Loucy (cell line): ENCODE data around the gene NUMB.
"Not testable (repeated sequence)": the region's sequence is repeated elsewhere in the genome, so short reads cannot be mapped to it uniquely, and the experiment has no call there.

Experiments
- H2AFZ ChIP-seq: fragments of 200-600 bp; sonication (generic); 2 replicates; pipeline ENCODE4 v1.6.0; 2016; ENCODE audit warnings: antibody characterized with exemption, mild to moderate bottlenecking, low read length, moderate library complexity
- H3F3A ChIP-seq: fragments of 200-600 bp; 2 replicates; pipeline ENCODE4 v1.6.0; 2016; ENCODE audit warnings: antibody characterized with exemption, low read depth, mild to moderate bottlenecking
- H3K27me3 ChIP-seq: fragments of 200-600 bp; sonication (generic); 2 replicates; pipeline ENCODE4 v1.6.1; 2014; ENCODE audit warnings: low read length, mild to moderate bottlenecking; ENCODE audit not compliant: insufficient read depth, poor library complexity, severe bottlenecking
- H3K36me3 ChIP-seq: fragments of 200-600 bp; sonication (generic); 2 replicates; pipeline ENCODE4 v1.6.1; 2016; ENCODE audit warnings: low read length; ENCODE audit not compliant: insufficient read depth
- H3K4me1 ChIP-seq: fragments of 200-600 bp; sonication (generic); 2 replicates; pipeline ENCODE4 v1.5.1; 2014; ENCODE audit warnings: low read length, mild to moderate bottlenecking; ENCODE audit not compliant: insufficient read depth, poor library complexity, severe bottlenecking
- H3K4me2 ChIP-seq: fragments of 200-600 bp; sonication (generic); 2 replicates; pipeline ENCODE4 v1.6.0; 2014; ENCODE audit warnings: antibody characterized with exemption, low read length, low read depth, mild to moderate bottlenecking; ENCODE audit not compliant: poor library complexity, severe bottlenecking
- H3K4me3 ChIP-seq: fragments of 200-600 bp; sonication (generic); 2 replicates; pipeline ENCODE4 v1.5.1; 2014; ENCODE audit warnings: low read length, mild to moderate bottlenecking, mixed read lengths; ENCODE audit not compliant: poor library complexity, severe bottlenecking
- H3K79me2 ChIP-seq: fragments of 200-600 bp; sonication (generic); 2 replicates; pipeline ENCODE4 v1.6.1; 2014; ENCODE audit warnings: low read length; ENCODE audit not compliant: insufficient read depth
- H3K9ac ChIP-seq: fragments of 200-600 bp; sonication (generic); 2 replicates; pipeline ENCODE4 v1.6.0; 2014; ENCODE audit warnings: mild to moderate bottlenecking, low read depth, low read length, moderate library complexity; ENCODE audit not compliant: poor library complexity, severe bottlenecking
- H3K9me2 ChIP-seq: fragments of 200-600 bp; sonication (generic); replicated peaks from 2 replicates; pipeline ENCODE4 v1.6.1; 2016; ENCODE audit warnings: low read depth, low read length, mixed read lengths
- H3K9me3 ChIP-seq: fragments of 200-600 bp; sonication (generic); 2 replicates; pipeline ENCODE4 v1.6.1; 2014; ENCODE audit warnings: mild to moderate bottlenecking, antibody characterized with exemption, low read length, low read depth; ENCODE audit not compliant: insufficient read depth
- H4K20me1 ChIP-seq: fragments of 200-600 bp; sonication (generic); 2 replicates; pipeline ENCODE4 v1.6.0; 2014; ENCODE audit warnings: antibody characterized with exemption, low read length, mild to moderate bottlenecking; ENCODE audit not compliant: insufficient read depth, poor library complexity, severe bottlenecking
- CTCF ChIP-seq: fragments of 200-600 bp; sonication (generic); conservative IDR thresholded peaks from 2 replicates; pipeline ENCODE4 v1.5.1; 2014; ENCODE audit warnings: mild to moderate bottlenecking, antibody characterized with exemption, low read length
- EZH2phosphoT487 ChIP-seq: fragments of 200-600 bp; IDR thresholded peaks from 2 replicates; pipeline ENCODE4 v1.6.1; 2018; ENCODE audit warnings: antibody characterized with exemption, mild to moderate bottlenecking, moderate library complexity, borderline replicate concordance

The NUMB gene

GRCh38 chr14:73312687-73313086, 145.7 kb downstream of the NUMB start:
- Histone ChIP-seq H3K4me2 (no peak overlapping the region), H3K9me3 (no peaks in the 10 kb centered on the region), H3K9ac (no peak overlapping the region), H3F3A (no peaks in the 10 kb centered on the region), H3K27me3 (no peaks in the 10 kb centered on the region), H2AFZ (no peak overlapping the region), H3K9me2 (no peaks in the 10 kb centered on the region), H4K20me1 (peaks cover 9% of the 10 kb centered on the region), H3K4me1 (peaks cover 6% of the 10 kb centered on the region), H3K36me3 (peaks cover 4% of the 10 kb centered on the region; the same call in 1 of the 2 replicates), H3K4me3 (no peak overlapping the region), H3K79me2 (no peaks in the 10 kb centered on the region)
- TF ChIP-seq CTCF (no peak), EZH2phosphoT487 (no peak)

DNA sequence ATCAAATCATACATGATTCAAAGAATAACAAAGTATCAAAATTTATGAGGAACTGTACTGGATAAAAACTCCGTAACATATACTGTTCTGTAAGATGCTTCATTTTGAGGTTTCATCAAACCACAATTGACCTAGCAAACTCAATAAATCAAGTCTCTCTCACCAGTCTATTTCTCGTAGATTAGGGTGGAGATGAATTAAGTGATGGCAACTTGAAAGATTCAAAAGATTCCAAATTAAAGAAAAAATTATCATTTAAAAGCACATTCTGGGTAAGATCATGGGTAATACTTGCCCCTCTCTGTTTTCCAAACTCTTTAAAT, 146.7 kb downstream of the NUMB start:
- Histone ChIP-seq H3K36me3 (peaks cover 4% of the 10 kb centered on the region; the same call in 1 of the 2 replicates), H3K27me3 (no peaks in the 10 kb centered on the region), H3K79me2 (no peaks in the 10 kb centered on the region), H3F3A (no peaks in the 10 kb centered on the region), H3K4me1 (peaks cover 6% of the 10 kb centered on the region), H4K20me1 (peaks cover 9% of the 10 kb centered on the region), H3K4me3 (no peak overlapping the region), H3K9ac (no peak overlapping the region), H3K9me3 (no peaks in the 10 kb centered on the region), H3K9me2 (no peaks in the 10 kb centered on the region), H2AFZ (no peak overlapping the region), H3K4me2 (no peak overlapping the region)
- TF ChIP-seq EZH2phosphoT487 (no peak), CTCF (no peak)

DNA sequence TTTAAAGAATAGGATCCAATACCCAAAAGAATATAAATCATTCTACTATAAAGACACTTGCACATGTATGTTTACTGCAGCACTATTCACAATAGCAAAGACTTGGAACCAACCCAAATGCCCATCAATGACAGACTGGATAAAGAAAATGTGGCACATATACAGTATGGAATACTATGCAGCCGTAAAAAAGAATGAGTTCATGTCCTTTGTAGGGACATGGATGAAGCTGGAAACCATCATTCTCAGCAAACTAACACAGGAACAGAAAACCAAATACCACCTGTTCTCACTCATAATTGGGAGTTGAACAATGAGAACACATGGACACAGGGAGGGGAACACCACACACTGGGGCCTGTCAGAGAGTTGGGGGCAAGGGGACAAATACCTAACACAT, 149.1 kb downstream of the NUMB start:
- H3K9me3 ChIP-seq, H3K4me1 ChIP-seq, H3K36me3 ChIP-seq, H3K27me3 ChIP-seq, H3K9me2 ChIP-seq, H3K4me2 ChIP-seq, H3F3A ChIP-seq, H4K20me1 ChIP-seq, H3K4me3 ChIP-seq, H3K9ac ChIP-seq, H2AFZ ChIP-seq, H3K79me2 ChIP-seq: not testable (repeated sequence)

DNA sequence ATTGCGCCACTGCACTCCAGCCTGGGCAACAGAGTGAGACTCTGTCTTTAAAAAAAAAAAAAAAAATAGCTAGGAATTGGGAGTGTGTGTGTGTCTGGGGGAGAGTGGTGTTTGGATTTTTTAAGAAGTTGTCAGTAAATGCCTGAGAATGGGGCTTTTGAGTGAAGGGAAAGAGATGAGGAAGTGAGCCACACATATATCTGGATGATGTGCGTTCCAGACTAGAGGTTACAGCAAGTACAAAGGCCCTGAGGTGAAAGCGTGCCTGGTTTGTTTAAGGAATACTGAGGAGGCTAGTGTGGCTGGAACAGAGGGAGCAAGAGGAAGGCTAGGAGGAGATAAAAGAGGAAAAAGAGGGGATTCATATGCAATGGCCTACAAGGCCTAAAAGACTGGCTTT, 151.1 kb downstream of the NUMB start:
- H3K9ac ChIP-seq: no peak overlapping the region
- no peak overlapping the region for H2AFZ ChIP-seq
- TF ChIP-seq EZH2phosphoT487: no peak
- TF ChIP-seq CTCF: no peak
- H3K27me3 ChIP-seq: no peaks in the 10 kb centered on the region
- H3K9me3 ChIP-seq: no peaks in the 10 kb centered on the region
- no peaks in the 10 kb centered on the region for H3K36me3 ChIP-seq
- no peak overlapping the region for H3K4me2 ChIP-seq
- H3F3A ChIP-seq: no peaks in the 10 kb centered on the region
- H4K20me1 ChIP-seq: peaks cover 9% of the 10 kb centered on the region
- no peaks in the 10 kb centered on the region for H3K9me2 ChIP-seq
- H3K4me3 ChIP-seq: no peak overlapping the region
- peaks cover 8% of the 10 kb centered on the region; the same call in 1 of the 2 replicates for H3K79me2 ChIP-seq
- peaks cover 9% of the 10 kb centered on the region for H3K4me1 ChIP-seq
